ENCODE measurements around the gene SRRD. TPM values are rescaled to one million over a fixed set of nuclear protein-coding genes. Genes with fewer than 3 reads are reported as not detected.
A peak's percentile ranks its signal among the peaks of the same experiment; 100 is the strongest.
"Not testable (repeated sequence)": the region's sequence is repeated elsewhere in the genome, so short reads cannot be mapped to it uniquely, and the experiment has no call there.

Gene SRRD, protein sequence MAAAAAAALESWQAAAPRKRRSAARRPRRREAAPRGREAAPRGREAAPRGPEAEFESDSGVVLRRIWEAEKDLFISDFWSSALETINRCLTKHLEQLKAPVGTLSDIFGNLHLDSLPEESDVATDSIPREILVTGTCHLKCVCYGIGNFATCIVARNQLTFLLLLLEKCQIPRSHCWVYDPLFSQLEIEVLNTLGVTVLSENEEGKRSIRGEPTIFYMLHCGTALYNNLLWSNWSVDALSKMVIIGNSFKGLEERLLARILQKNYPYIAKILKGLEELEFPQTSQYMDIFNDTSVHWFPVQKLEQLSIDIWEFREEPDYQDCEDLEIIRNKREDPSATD
- total RNA-seq (10 to 100 TPM; 18.9 to 22.8 (median 20.1) TPM), polyA plus RNA-seq (10 to 100 TPM; 23.4 to 29.0 TPM), total RNA-seq (27.6 reads per million, percentile 58 among the genes with 10 or more reads in this experiment)

DNA sequence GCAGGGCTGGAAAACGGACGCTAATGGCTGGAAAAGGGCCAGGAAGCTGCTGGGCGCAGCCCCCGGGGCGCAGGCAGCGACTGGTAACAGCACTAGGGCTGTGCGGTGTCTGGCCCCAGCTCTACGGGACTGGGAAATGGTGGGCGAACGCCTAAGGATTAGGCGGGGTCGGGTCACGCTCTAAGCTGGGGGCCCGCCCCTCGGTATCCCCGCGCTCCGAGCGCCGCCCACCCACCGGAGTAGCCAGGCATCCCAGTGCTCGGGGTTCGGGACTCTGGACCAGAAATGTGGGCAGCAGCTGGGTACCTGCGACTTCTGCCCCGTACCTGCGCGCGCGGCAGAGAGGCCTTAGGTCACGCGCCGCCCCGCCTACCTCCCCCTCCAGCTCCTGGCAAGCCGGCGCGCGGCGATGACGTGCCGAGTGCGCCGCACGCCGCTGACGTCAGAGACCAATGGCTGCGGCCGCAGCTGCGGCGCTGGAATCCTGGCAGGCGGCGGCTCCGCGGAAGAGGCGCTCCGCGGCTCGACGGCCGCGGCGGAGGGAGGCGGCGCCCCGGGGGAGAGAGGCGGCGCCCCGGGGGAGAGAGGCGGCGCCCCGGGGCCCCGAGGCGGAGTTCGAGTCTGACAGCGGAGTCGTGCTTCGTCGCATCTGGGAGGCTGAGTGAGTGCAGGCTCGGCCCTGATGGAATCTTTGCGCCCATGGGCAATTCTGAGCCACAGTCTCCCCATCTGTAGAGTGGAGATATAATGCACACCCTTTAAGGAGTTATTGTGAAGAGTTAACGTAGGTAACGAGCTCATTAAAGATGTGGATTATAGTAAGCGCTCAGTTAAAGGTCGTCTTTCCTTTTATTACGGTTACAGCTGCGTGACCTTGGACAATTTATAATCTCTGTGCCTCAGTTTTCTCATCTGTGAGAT lies at the start of gene SRRD, which contains the start of gene HPS4:
SRRD (plus strand) TSS at position 439 of the 921 bp plus-strand sequence; CDS start at position 453, 14 bp downstream.
HPS4 (minus strand) TSS at position 345 of the 921 bp plus-strand sequence. CDS start 2,021 bp downstream, outside the sequence.
- peaks cover 47 to 77% (median 68%) of the 10 kb centered on the region in 7 donors for H3K4me1 Mint-ChIP-seq
- Histone ChIP-seq H3K4me3 (ENCODE audit: low read length) (peak within 1 kb of the TSS; percentile 61), H3K27ac (ENCODE audit: low read depth, low read length) (peak within 1 kb of the TSS; percentile 95), H3K4me1 (ENCODE audit: control insufficient read depth in 2 of 2, insufficient read depth in 2 of 2, low read length in 2 of 2) (peaks cover 17 to 48% of the 10 kb centered on the region in 2 donors), H3K9me3 (ENCODE audit: control insufficient read depth in 2 of 3, low read length in 3 of 3) (no peaks in the 10 kb centered on the region), H3K36me3 (ENCODE audit: control insufficient read depth in 2 of 3, insufficient read depth in 3 of 3, low read length in 3 of 3) (peaks cover 0 to 16% (median 0%) of the 10 kb centered on the region in 3 experiments), H3K27me3 (ENCODE audit: control insufficient read depth in 2 of 2, insufficient read depth in 2 of 2, low read length in 2 of 2) (no peaks in the 10 kb centered on the region)
- H3K36me3 Mint-ChIP-seq: peaks cover 0 to 30% (median 4%) of the 10 kb centered on the region in 5 donors
- no peaks in the 10 kb centered on the region for H3K27me3 Mint-ChIP-seq
- CTCF ChIA-PET: interaction anchor here (0.7 to 1.3 kb wide), 4 partner anchors 23 to 189 kb away, joined by 3 to 4 read pairs (median 3); no protein-coding TSS in a partner anchor
- intact Hi-C loops (cut with micrococcal nuclease): loop anchor here (1.0 to 10.0 kb wide), 10 partner anchors 29 to 1929 kb away; partner anchors contain the start of genes TFIP11 (in 2 of the 2), TPST2 (in 2 of the 2), ASPHD2 (in 1 of the 2) and GUCD1 (in 1 of the 2)
- ATAC-seq (peak; percentile 93), DNase-seq (peak; percentile 90 to 99 (median 94))
- peak within 1 kb of the TSS; percentile 75 to 97 (median 93) for H3K4me3 Mint-ChIP-seq
- peak within 1 kb of the TSS; percentile 93 to 99 (median 98) for H3K27ac Mint-ChIP-seq
- H3K9me3 Mint-ChIP-seq: peaks cover 0 to 6% (median 0%) of the 10 kb centered on the region in 11 donors
- POLR2A ChIA-PET: interaction anchor here (0.6 to 5.0 kb wide), 19 partner anchors 9 to 1436 kb away, joined by 3 to 54 read pairs (median 8); partner anchors contain the start of genes ASPHD2, PITPNB, TFIP11 and TPST2

DNA sequence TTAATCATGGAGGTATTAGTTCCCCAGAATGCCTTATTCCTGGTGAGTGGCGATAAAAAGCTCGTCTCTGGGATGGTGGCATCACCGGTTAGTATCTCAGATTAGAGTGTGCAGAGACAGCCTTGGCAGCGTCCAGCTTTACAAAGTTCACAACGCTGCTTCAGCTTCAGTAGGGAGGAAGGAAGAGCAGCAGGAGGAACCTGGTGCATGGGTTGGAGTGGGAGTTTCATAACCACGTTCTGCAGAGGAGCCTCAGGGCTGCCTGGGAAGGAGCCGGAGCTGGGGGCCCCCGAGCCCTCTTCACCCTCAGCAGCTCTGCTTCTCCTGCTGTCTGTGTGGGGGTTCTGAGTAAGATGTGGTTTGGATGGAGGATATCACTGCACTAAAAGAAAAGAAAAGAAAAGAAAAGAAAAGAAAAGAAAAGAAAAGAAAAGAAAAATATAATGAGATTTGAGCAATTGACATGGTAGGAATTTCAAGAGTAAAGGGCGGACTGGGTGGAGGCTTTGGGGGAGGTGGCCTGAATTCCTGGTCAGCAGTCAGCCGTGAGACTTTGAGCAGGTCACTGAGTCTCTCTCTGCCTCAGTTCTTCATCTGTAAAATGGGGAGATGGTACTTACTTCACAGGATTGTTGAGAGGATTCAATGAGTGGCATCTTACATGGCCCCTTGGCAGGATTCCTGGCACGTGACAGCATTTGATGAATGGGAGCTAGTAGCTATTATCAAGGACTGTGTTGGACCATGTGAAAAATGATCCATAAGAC lies 48.2 kb upstream of the SRRD start:
- no peak for ATAC-seq

DNA sequence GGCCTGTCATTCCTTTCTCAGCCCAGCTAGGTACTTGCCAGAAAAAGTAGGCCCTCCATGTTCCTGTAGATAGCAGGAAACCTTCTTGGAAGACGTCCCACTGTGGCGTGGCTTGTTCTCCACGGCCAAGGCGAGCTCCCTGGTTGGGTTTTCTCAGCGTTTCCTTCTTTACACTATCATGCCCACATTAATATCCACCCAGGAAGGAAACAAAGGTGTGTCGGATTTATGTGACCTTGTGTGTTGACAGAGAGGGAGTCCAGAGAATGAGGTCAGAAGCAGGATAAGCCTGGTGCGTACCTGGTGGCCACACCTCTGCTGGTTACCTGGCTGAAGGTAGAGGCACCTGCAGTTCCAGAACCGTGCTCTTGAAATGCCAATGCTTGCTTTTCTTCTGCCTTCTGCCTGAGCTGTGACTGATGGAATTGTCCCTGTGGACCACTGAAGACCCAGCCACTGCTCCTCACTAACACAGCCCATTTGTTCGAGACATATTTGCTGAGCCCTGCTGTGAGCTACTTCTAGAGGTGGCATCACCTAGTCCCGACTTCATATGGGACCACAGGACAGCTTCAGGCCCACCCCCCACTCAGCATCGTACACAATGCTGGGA lies 46.7 kb upstream of the SRRD start:
- Histone ChIP-seq H3K4me1 (ENCODE audit: control insufficient read depth in 2 of 2, insufficient read depth in 2 of 2, low read length in 2 of 2) (no peaks in the 10 kb centered on the region), H3K9me3 (ENCODE audit: control insufficient read depth in 2 of 3, low read length in 3 of 3) (no peaks in the 10 kb centered on the region), H3K27ac (ENCODE audit: low read depth, low read length) (no peak overlapping the region), H3K36me3 (ENCODE audit: control insufficient read depth in 2 of 3, insufficient read depth in 3 of 3, low read length in 3 of 3) (peaks cover 0 to 26% (median 0%) of the 10 kb centered on the region in 3 experiments), H3K27me3 (ENCODE audit: control insufficient read depth in 2 of 2, insufficient read depth in 2 of 2, low read length in 2 of 2) (no peaks in the 10 kb centered on the region), H3K4me3 (ENCODE audit: low read length) (no peak overlapping the region)
- ATAC-seq (no peak), DNase-seq (no peak)
- H3K4me1 Mint-ChIP-seq: peaks cover 21 to 52% (median 22%) of the 10 kb centered on the region in 7 donors
- H3K27ac Mint-ChIP-seq: peak overlapping the region in 1 of 9 donors; percentile 21
- POLR2A ChIA-PET: no interaction called here
- peak overlapping the region in 2 of 10 donors; percentile 2 to 7 for H3K4me3 Mint-ChIP-seq
- CTCF ChIA-PET: no interaction called here
- H3K27me3 Mint-ChIP-seq: no peaks in the 10 kb centered on the region
- peaks cover 5 to 21% (median 11%) of the 10 kb centered on the region in 5 donors for H3K36me3 Mint-ChIP-seq
- no peaks in the 10 kb centered on the region for H3K9me3 Mint-ChIP-seq
- intact Hi-C loops (cut with micrococcal nuclease): no loop called here

More for the DNA sequence above, 48.2 kb upstream of the SRRD start:
- no peaks in the 10 kb centered on the region for H3K27me3 ChIP-seq (ENCODE audit: control insufficient read depth in 2 of 2, insufficient read depth in 2 of 2, low read length in 2 of 2)
- H3K9me3 Mint-ChIP-seq: no peaks in the 10 kb centered on the region
- no peaks in the 10 kb centered on the region for H3K27me3 Mint-ChIP-seq
- H3K27ac Mint-ChIP-seq: peak overlapping the region in 2 of 9 donors; percentile 21 to 40
- H3K4me1 Mint-ChIP-seq: peaks cover 21 to 61% (median 28%) of the 10 kb centered on the region in 7 donors
- DNase-seq: no peak
- no peak overlapping the region for H3K4me3 ChIP-seq (ENCODE audit: low read length)
- ChIA-PET CTCF (interaction anchor here (0.7 kb wide), 1 partner anchor 208 kb away, joined by 3 read pairs; no protein-coding TSS in a partner anchor), POLR2A (no interaction called here)
- intact Hi-C loops (cut with micrococcal nuclease): no loop called here
- no peaks in the 10 kb centered on the region for H3K9me3 ChIP-seq (ENCODE audit: control insufficient read depth in 2 of 3, low read length in 3 of 3)
- peaks cover 5 to 19% (median 11%) of the 10 kb centered on the region in 5 donors for H3K36me3 Mint-ChIP-seq
- H3K36me3 ChIP-seq (ENCODE audit: control insufficient read depth in 2 of 3, insufficient read depth in 3 of 3, low read length in 3 of 3): peaks cover 0 to 26% (median 0%) of the 10 kb centered on the region in 3 experiments
- H3K4me1 ChIP-seq (ENCODE audit: control insufficient read depth in 2 of 2, insufficient read depth in 2 of 2, low read length in 2 of 2): no peaks in the 10 kb centered on the region
- H3K27ac ChIP-seq (ENCODE audit: low read depth, low read length): no peak overlapping the region
- H3K4me3 Mint-ChIP-seq: peak overlapping the region in 2 of 10 donors; percentile 8 to 22

DNA sequence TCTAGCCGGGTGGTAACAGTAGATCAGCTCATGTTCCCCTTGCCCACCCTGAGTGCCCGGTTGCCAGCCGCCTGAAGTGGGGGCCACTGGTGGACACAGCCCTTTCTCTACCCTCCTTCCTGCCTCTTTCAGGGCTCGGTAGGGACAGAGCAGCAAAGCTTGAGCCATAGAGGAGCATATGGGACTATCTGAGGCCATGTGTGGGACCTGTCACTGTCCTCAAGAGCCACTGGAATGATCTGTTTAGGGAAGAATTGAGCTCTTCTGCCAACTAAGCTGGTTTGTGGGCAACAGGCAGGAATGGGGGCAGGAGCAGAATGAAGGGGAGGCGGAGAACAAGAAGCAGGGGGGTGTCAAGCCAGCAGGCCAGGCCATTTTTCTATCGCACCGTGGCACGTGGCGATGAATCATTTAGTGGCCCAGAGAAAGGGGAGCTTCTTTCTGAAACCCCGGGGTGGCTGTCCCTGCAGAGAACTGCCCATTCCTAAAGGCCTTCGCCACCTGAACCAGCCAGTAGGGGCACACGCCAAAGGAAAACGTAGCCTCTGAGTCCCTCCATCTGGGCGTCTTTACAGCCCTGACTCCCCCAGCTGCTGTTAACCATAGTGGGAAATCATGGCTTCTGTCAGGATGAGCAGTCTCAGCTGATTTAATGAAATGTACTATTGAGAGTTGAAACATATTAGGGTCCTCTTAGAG lies 45.8 kb upstream of the SRRD start:
- intact Hi-C loops (cut with micrococcal nuclease): no loop called here
- CTCF ChIA-PET: no interaction called here
- H3K27ac Mint-ChIP-seq: no peak overlapping the region
- H3K36me3 Mint-ChIP-seq: peaks cover 5 to 18% (median 11%) of the 10 kb centered on the region in 5 donors
- Histone ChIP-seq H3K4me1 (ENCODE audit: control insufficient read depth in 2 of 2, insufficient read depth in 2 of 2, low read length in 2 of 2) (no peaks in the 10 kb centered on the region), H3K27ac (ENCODE audit: low read depth, low read length) (no peak overlapping the region), H3K4me3 (ENCODE audit: low read length) (no peak overlapping the region), H3K36me3 (ENCODE audit: control insufficient read depth in 2 of 3, insufficient read depth in 3 of 3, low read length in 3 of 3) (peaks cover 0 to 26% (median 0%) of the 10 kb centered on the region in 3 experiments), H3K27me3 (ENCODE audit: control insufficient read depth in 2 of 2, insufficient read depth in 2 of 2, low read length in 2 of 2) (no peaks in the 10 kb centered on the region), H3K9me3 (ENCODE audit: control insufficient read depth in 2 of 3, low read length in 3 of 3) (no peaks in the 10 kb centered on the region)
- H3K4me1 Mint-ChIP-seq: peaks cover 19 to 48% (median 22%) of the 10 kb centered on the region in 7 donors
- H3K4me3 Mint-ChIP-seq: peak overlapping the region in 1 of 10 donors; percentile 7
- no peaks in the 10 kb centered on the region for H3K9me3 Mint-ChIP-seq
- ATAC-seq (no peak), DNase-seq (no peak)
- POLR2A ChIA-PET: no interaction called here
- no peaks in the 10 kb centered on the region for H3K27me3 Mint-ChIP-seq

DNA sequence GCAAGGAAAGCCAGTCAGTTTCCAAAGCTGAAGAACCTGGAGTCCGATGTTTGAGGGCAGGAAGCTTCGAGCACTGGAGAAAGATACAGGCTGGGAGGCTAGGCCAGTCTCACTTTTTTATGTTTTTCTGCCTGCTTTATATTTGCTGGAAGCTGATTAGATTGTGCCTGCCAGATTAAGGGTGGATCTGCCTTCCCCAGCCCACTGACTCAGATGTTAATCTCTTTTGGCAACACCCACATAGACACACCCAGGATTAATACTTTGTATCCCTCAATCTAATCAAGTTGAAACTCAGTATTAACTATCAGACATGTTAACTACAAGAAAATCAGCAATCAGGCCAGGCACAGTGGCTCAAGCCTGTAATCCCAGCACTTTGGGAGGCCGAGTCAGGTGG lies 44.9 kb upstream of the SRRD start:
- H3K27me3 Mint-ChIP-seq; H3K27me3 ChIP-seq (ENCODE audit: control insufficient read depth in 2 of 2, insufficient read depth in 2 of 2, low read length in 2 of 2); ATAC-seq; intact Hi-C loops (cut with micrococcal nuclease); H3K9me3 Mint-ChIP-seq; H3K27ac Mint-ChIP-seq; H3K4me3 Mint-ChIP-seq; DNase-seq; H3K9me3 ChIP-seq (ENCODE audit: control insufficient read depth in 2 of 3, low read length in 3 of 3); POLR2A ChIA-PET; H3K27ac ChIP-seq (ENCODE audit: low read depth, low read length); H3K4me3 ChIP-seq (ENCODE audit: low read length); H3K4me1 ChIP-seq (ENCODE audit: control insufficient read depth in 2 of 2, insufficient read depth in 2 of 2, low read length in 2 of 2): not testable (repeated sequence)
- CTCF ChIA-PET: interaction anchor here (1.3 kb wide), 1 partner anchor 43 kb away, joined by 3 read pairs; no protein-coding TSS in a partner anchor
- peaks cover 5 to 20% (median 11%) of the 10 kb centered on the region in 5 donors for H3K36me3 Mint-ChIP-seq
- peaks cover 0 to 29% (median 0%) of the 10 kb centered on the region in 3 experiments for H3K36me3 ChIP-seq (ENCODE audit: control insufficient read depth in 2 of 3, insufficient read depth in 3 of 3, low read length in 3 of 3)
- H3K4me1 Mint-ChIP-seq: peaks cover 19 to 44% (median 22%) of the 10 kb centered on the region in 7 donors

Data from naive thymus-derived CD4-positive, alpha-beta T cell (primary cell).